ENCODE data around the gene MPIG6B. TPM values are rescaled to one million over a fixed set of nuclear protein-coding genes. Genes with fewer than 3 reads are reported as not detected.
A peak's percentile ranks its signal among the peaks of the same experiment; 100 is the strongest.

The MPIG6B gene
- polyA plus RNA-seq, 2 of the 4 experiments (the other 2 are of a cell fraction): not detected

GRCh38 chr6:31680226-31681134, 42.7 kb upstream of the MPIG6B start, which contains the start of gene LY6G5C (continued):
- TF ChIP-seq MAFK (IDR thresholded peaks at IDR 0.05; ENCODE audit: partially characterized antibody): no peak
- TF ChIP-seq FOXS1 (CRISPR knock-in tag; IDR thresholded peaks at IDR 0.05): no peak

GRCh38 chr6:31681135-31681671, 42.0 kb upstream of the MPIG6B start:
- peak overlapping the region in 1 of 2 experiments; percentile 78; a peak in 3 of 6 replicates for H3K27ac ChIP-seq
- H3K4me1 ChIP-seq: peaks cover 8% of the 10 kb centered on the region; the same call in 1 of the 3 replicates
- WGBS (ENCODE audit: missing lambda C conversion rate): 55% methylated on average over 28 of the region's 40 CpGs
- TF ChIP-seq KDM5A (IDR thresholded peaks at IDR 0.05): no peak
- TF ChIP-seq BCL3 (IDR thresholded peaks at IDR 0.05): no peak
- TF ChIP-seq SREBF2 (IDR thresholded peaks at IDR 0.05): no peak
- no peak for TF ChIP-seq HOXB13 (CRISPR knock-in tag; IDR thresholded peaks at IDR 0.05; ENCODE audit: low read depth)
- TF ChIP-seq ZC3H11A (IDR thresholded peaks at IDR 0.05): no peak
- no peak for TF ChIP-seq NR3C1 (IDR thresholded peaks at IDR 0.05)
- ChIA-PET CTCF (interaction anchor here (0.6 to 4.7 kb wide), 17 partner anchors 9 to 1372 kb away, joined by 3 to 26 read pairs (median 4); partner anchors contain the start of genes DDAH2 and SKIC2), POLR2A (interaction anchor here (0.7 to 1.0 kb wide), 2 partner anchors 134 to 149 kb away, joined by 3 to 7 read pairs; partner anchors contain the start of genes HSPA1A and HSPA1L)
- DNase-seq (ENCODE audit: low read depth in 1 of 2, low spot score in 1 of 2) (no peak), FAIRE-seq (no peak), ATAC-seq (peak; percentile 47 to 62; a peak in 5 of 6 replicates)
- H3K4me3 ChIP-seq: peak overlapping the region; percentile 22; the same call in 2 of the 3 replicates
- peak overlapping the region; percentile 59 for H3K4me2 ChIP-seq
- H3K9me3 ChIP-seq: no peaks in the 10 kb centered on the region

GRCh38 chr6:31683591-31683990, 39.6 kb upstream of the MPIG6B start:
- CTCF ChIA-PET: interaction anchor here (0.9 to 4.7 kb wide), 3 partner anchors 39 to 147 kb away, joined by 3 to 26 read pairs (median 3); partner anchors contain the start of genes DDAH2 and MPIG6B
- Histone ChIP-seq H3K4me1 (no peaks in the 10 kb centered on the region), H3K27ac (no peak overlapping the region), H3K4me3 (no peak overlapping the region), H3K4me2 (no peak overlapping the region), H3K9me3 (no peaks in the 10 kb centered on the region)
- ATAC-seq: no peak
- FAIRE-seq: no peak
- POLR2A ChIA-PET: no interaction called here
- TF ChIP-seq MAFK (IDR thresholded peaks at IDR 0.05; ENCODE audit: partially characterized antibody): no peak
- no peak for TF ChIP-seq USF2 (IDR thresholded peaks at IDR 0.05)
- no peak for TF ChIP-seq HOXB5 (CRISPR knock-in tag; IDR thresholded peaks at IDR 0.05)
- no peak for TF ChIP-seq CTCF (IDR thresholded peaks at IDR 0.05)
- no peak for TF ChIP-seq RFX5 (IDR thresholded peaks at IDR 0.05)
- no peak for TF ChIP-seq ATOH8 (CRISPR knock-in tag; IDR thresholded peaks at IDR 0.05; ENCODE audit: low read depth)
- no peak for TF ChIP-seq RAD21 (conservative IDR thresholded peaks at IDR 0.05 in 1 of 2, IDR thresholded peaks at IDR 0.05 in 1 of 2)
- TF ChIP-seq E2F6 (IDR thresholded peaks at IDR 0.05; ENCODE audit: borderline replicate concordance, low read depth): no peak
- no peak for TF ChIP-seq ZFP36 (IDR thresholded peaks at IDR 0.05; ENCODE audit: borderline replicate concordance, partially characterized antibody)
- TF ChIP-seq NFE2L2 (conservative IDR thresholded peaks at IDR 0.05; ENCODE audit: low read length): no peak
- TF ChIP-seq SMC3 (IDR thresholded peaks at IDR 0.05): no peak
- TF ChIP-seq RARB (CRISPR knock-in tag; IDR thresholded peaks at IDR 0.05): no peak
- no peak for TF ChIP-seq BCL3 (IDR thresholded peaks at IDR 0.05)
- no peak for TF ChIP-seq HMGXB4 (CRISPR knock-in tag; IDR thresholded peaks at IDR 0.05; ENCODE audit: borderline replicate concordance)
- WGBS (ENCODE audit: missing lambda C conversion rate): 90% methylated on average over 13 of the region's 13 CpGs
- DNase-seq (ENCODE audit: low read depth in 1 of 2, low spot score in 1 of 2): no peak
